Endothelial cell of umbilical vein (primary cell): ENCODE results near the gene HHIPL2. TPM values are rescaled to one million over a fixed set of nuclear protein-coding genes. Genes with fewer than 3 reads are reported as not detected.

ENCODE experiments used
- BruUV-seq: library from RNA; stranded (reverse); fragments of 400-500 nt; replicated peaks from 2 replicates; lab custom pipeline; 2021; lab: Mats Ljungman, UMichigan
- CTCF ChIA-PET: fragments of 300-600, 350-600 bp; sonication (Branson Sonifier 250); formaldehyde crosslinking; loops from one replicate; lab custom pipeline; 2021; ENCODE audit warnings: antibody characterized with exemption, inconsistent platforms; lab: Charles Lee
- POLR2A ChIA-PET: fragments of 300-600, 350-600 bp; sonication (Branson Sonifier 250); formaldehyde crosslinking; loops from one replicate; lab custom pipeline; 2021; ENCODE audit warnings: antibody characterized with exemption, inconsistent platforms; lab: Charles Lee
- DNase-seq: peaks from one replicate; pipeline ENCODE4 v3.0.0-alpha.2; 2011; ENCODE audit warnings: low read depth, low spot score
- FAIRE-seq: peaks from 2 replicates; lab custom pipeline; 2011; peaks lifted over from hg19 to GRCh38; lab: Jason Lieb, UNC
- H2AFZ ChIP-seq: 2 replicates; pipeline ENCODE4 v1.6.0; 2012; ENCODE audit warnings: low read depth, low read length, control low read depth, inconsistent platforms
- H3K27ac ChIP-seq: 2 replicates; pipeline ENCODE4 v1.5.1; 2011; ENCODE audit warnings: low read depth, mild to moderate bottlenecking, control low read depth, low read length, moderate library complexity; ENCODE audit not compliant: insufficient read depth
- H3K27me3 ChIP-seq, 2 experiments: 2 replicates each; pipeline versions ENCODE4 v1.6.0 to v1.6.1; 2011; ENCODE audit warnings: low read length in 2 of 2, mixed read lengths in 1 of 2; ENCODE audit not compliant: control insufficient read depth in 2 of 2, insufficient read depth in 2 of 2
- H3K36me3 ChIP-seq, 2 experiments: 2 replicates in 1 of 2; 3 replicates in 1 of 2; pipeline ENCODE4 v1.5.1; 2011; ENCODE audit warnings: low read length in 2 of 2, mild to moderate bottlenecking in 1 of 2, moderate library complexity in 1 of 2; ENCODE audit not compliant: control insufficient read depth in 2 of 2, insufficient read depth in 2 of 2; ENCODE audit errors: extremely low read depth in 1 of 2
- H3K4me1 ChIP-seq: 3 replicates; pipeline ENCODE4 v1.5.1; 2011; ENCODE audit warnings: mild to moderate bottlenecking, low read length; ENCODE audit not compliant: control insufficient read depth, insufficient read depth; ENCODE audit errors: extremely low read depth
- H3K4me2 ChIP-seq: 2 replicates; pipeline ENCODE4 v1.6.1; 2011; ENCODE audit warnings: low read length, control low read depth, mixed read lengths; ENCODE audit not compliant: insufficient read depth
- H3K4me3 ChIP-seq, 3 experiments: fragments of 200-600 bp in 1 of 3; sonication (generic), shearing (Covaris generic) in 1 of 3; replicated peaks in 1 of 3; 2 replicates each; pipeline ENCODE4 v1.5.1; 2011 to 2016; ENCODE audit warnings: control low read depth in 3 of 3, low read length in 3 of 3, mild to moderate bottlenecking in 2 of 3, inconsistent platforms in 1 of 3, low read depth in 1 of 3, moderate library complexity in 1 of 3; ENCODE audit not compliant: insufficient read depth in 1 of 3
- H3K79me2 ChIP-seq: 2 replicates; pipeline ENCODE4 v1.6.0; 2012; ENCODE audit warnings: low read length, inconsistent platforms; ENCODE audit not compliant: control insufficient read depth, insufficient read depth
- H3K9ac ChIP-seq: replicated peaks from 2 replicates; pipeline ENCODE3; 2011; ENCODE audit warnings: low read length, control low read depth; ENCODE audit not compliant: insufficient read depth; ENCODE audit errors: extremely low read depth
- H3K9me1 ChIP-seq: replicated peaks from 3 replicates; pipeline ENCODE4 v1.6.0; 2011; ENCODE audit warnings: mild to moderate bottlenecking, low read length; ENCODE audit not compliant: control insufficient read depth, insufficient read depth; ENCODE audit errors: extremely low read depth
- H3K9me3 ChIP-seq: replicated peaks from 2 replicates; pipeline ENCODE4 v1.5.1; 2012; ENCODE audit warnings: low read length, inconsistent platforms; ENCODE audit not compliant: control insufficient read depth, insufficient read depth
- H4K20me1 ChIP-seq: replicated peaks from 2 replicates; pipeline ENCODE3; 2011; ENCODE audit warnings: mild to moderate bottlenecking, low read length; ENCODE audit not compliant: control insufficient read depth, insufficient read depth; ENCODE audit errors: extremely low read depth
- EZH2 ChIP-seq: IDR thresholded peaks from 2 replicates; pipeline ENCODE4 v1.6.1; 2012; ENCODE audit warnings: borderline replicate concordance, low read depth, mild to moderate bottlenecking, moderate library complexity, low read length, inconsistent platforms; ENCODE audit not compliant: severe bottlenecking
- FOS ChIP-seq: IDR thresholded peaks from 2 replicates; pipeline ENCODE4 v1.6.1; 2011; ENCODE audit warnings: mild to moderate bottlenecking, low read length, moderate library complexity, borderline replicate concordance; ENCODE audit not compliant: insufficient read depth
- GATA2 ChIP-seq: IDR thresholded peaks from 2 replicates; pipeline ENCODE4 v1.7.0; 2011; ENCODE audit warnings: low read depth, mild to moderate bottlenecking, moderate library complexity, mixed read lengths, low read length; ENCODE audit not compliant: insufficient read length, insufficient read depth
- JUN ChIP-seq: IDR thresholded peaks from 2 replicates; pipeline ENCODE4 v1.6.1; 2011; ENCODE audit warnings: borderline replicate concordance, low read depth; ENCODE audit not compliant: insufficient read length, insufficient read depth
- MYC ChIP-seq: IDR thresholded peaks from one replicate; pipeline ENCODE4 v1.6.1; 2011; ENCODE audit warnings: mild to moderate bottlenecking, low read depth, low read length
- POLR2A ChIP-seq: IDR thresholded peaks from 2 replicates; pipeline ENCODE4 v1.6.1; 2012; ENCODE audit warnings: low read depth, mild to moderate bottlenecking, control low read depth, low read length
- POLR2AphosphoS5 ChIP-seq: IDR thresholded peaks from 2 replicates; pipeline ENCODE4 v1.6.1; 2012; ENCODE audit warnings: low read depth, mild to moderate bottlenecking, control low read depth, low read length, moderate library complexity; ENCODE audit not compliant: insufficient read depth
- dilution Hi-C: fragments of 300-500 bp; cut with MboI; formaldehyde crosslinking; loops from one replicate; pipeline ENCODE4 v1.15.0; 2019; ENCODE audit warnings: low sequenced_read_pairs; ENCODE audit not compliant: extremely low pct_ligation_motif_present
- intact Hi-C: fragments of 100-400 bp; cut with micrococcal nuclease; formaldehyde crosslinking; loops from one replicate; pipeline ENCODE4 v1.10.0; 2022
- polyA plus RNA-seq, 4 experiments: library from polyadenylated mRNA; depleted of rRNA in 3 of 4; stranded (reverse) in 3 of 4; unstranded in 1 of 4; fragments of >200 nt; gene quantifications; 2 replicates each; pipeline versions ENCODE4 v1.2.1 to v1.2.3, GENCODE V29; 2011 to 2012; ENCODE audit warnings: missing spikeins in 1 of 4
- total RNA-seq: library from RNA; stranded (reverse); gene quantifications from 2 replicates; pipeline ENCODE4 v1.2.3, GENCODE V29; 2021
- TF ChIP-seq, protein P1 (sequence below): IDR thresholded peaks from 2 replicates; pipeline ENCODE4 v1.6.1; 2011; ENCODE audit not compliant: insufficient read depth, insufficient read length
- TF ChIP-seq, protein P2 (sequence below), 2 donors: IDR thresholded peaks; 1 replicate in 1 of 2; 2 replicates in 1 of 2; pipeline ENCODE4 v1.5.1; 2011; ENCODE audit warnings: low read length in 2 of 2, mild to moderate bottlenecking in 2 of 2, moderate library complexity in 2 of 2, control low read depth in 1 of 2, inconsistent platforms in 1 of 2, low read depth in 1 of 2; ENCODE audit not compliant: insufficient read depth in 1 of 2; ENCODE audit errors: extremely low read depth in 1 of 2

HHIPL2 gene
- total and polyA plus RNA-seq, 2 donors (not counting 3 experiments of a cell fraction or from before 2014, with no cell fraction given): 0.03 TPM; not detected in 1

DNA sequence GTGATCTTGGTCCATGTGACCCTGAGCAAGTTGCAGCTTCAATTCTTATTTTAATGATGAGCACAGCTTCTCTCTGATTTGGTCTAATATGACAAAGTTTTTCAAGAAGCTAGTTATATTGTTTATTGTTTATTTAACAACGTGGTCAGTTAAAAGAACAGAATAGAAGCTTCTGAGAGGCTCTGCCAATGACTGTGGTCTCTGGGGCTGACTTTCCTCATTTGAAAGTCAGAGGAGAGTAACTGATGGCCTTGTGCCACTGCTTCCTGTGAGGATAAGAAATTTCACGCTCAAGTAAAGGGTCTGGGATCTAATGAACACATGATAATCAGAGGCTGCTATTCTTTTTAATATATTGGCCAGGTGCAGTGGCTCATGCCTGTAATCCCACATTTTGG lies 7.3 kb downstream of the HHIPL2 start:
- Histone ChIP-seq H3K4me3 (no peak overlapping the region), H4K20me1 (no peaks in the 10 kb centered on the region), H3K9me1 (no peaks in the 10 kb centered on the region), H3K4me2 (no peak overlapping the region), H3K27me3 (no peaks in the 10 kb centered on the region), H3K79me2 (no peaks in the 10 kb centered on the region), H3K9me3 (no peaks in the 10 kb centered on the region), H3K4me1 (no peaks in the 10 kb centered on the region), H3K36me3 (no peaks in the 10 kb centered on the region), H3K9ac (no peak overlapping the region), H2AFZ (no peak overlapping the region), H3K27ac (no peak overlapping the region)
- ChIA-PET POLR2A (no interaction called here), CTCF (interaction anchor here (1.0 kb wide), 1 partner anchor 94 kb away, joined by 3 read pairs; no protein-coding TSS in a partner anchor)
- DNase-seq (no peak), FAIRE-seq (no peak)
- TF ChIP-seq FOS: no peak
- no peak for TF ChIP-seq EZH2
- no peak for TF ChIP-seq JUN
- TF ChIP-seq, protein P1, sequence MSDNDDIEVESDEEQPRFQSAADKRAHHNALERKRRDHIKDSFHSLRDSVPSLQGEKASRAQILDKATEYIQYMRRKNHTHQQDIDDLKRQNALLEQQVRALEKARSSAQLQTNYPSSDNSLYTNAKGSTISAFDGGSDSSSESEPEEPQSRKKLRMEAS: no peak
- no peak for TF ChIP-seq GATA2
- TF ChIP-seq, protein P2, sequence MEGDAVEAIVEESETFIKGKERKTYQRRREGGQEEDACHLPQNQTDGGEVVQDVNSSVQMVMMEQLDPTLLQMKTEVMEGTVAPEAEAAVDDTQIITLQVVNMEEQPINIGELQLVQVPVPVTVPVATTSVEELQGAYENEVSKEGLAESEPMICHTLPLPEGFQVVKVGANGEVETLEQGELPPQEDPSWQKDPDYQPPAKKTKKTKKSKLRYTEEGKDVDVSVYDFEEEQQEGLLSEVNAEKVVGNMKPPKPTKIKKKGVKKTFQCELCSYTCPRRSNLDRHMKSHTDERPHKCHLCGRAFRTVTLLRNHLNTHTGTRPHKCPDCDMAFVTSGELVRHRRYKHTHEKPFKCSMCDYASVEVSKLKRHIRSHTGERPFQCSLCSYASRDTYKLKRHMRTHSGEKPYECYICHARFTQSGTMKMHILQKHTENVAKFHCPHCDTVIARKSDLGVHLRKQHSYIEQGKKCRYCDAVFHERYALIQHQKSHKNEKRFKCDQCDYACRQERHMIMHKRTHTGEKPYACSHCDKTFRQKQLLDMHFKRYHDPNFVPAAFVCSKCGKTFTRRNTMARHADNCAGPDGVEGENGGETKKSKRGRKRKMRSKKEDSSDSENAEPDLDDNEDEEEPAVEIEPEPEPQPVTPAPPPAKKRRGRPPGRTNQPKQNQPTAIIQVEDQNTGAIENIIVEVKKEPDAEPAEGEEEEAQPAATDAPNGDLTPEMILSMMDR (IDR thresholded peaks at IDR 0.05; ENCODE audit: extremely low read depth in 1 of 2, insufficient read depth in 1 of 2, low read depth in 1 of 2, low read length in 2 of 2): no peak
- TF ChIP-seq POLR2A: no peak
- no peak for TF ChIP-seq MYC
- TF ChIP-seq POLR2AphosphoS5: no peak
- no TSS peak for BruUV-seq
- dilution Hi-C loops: no loop called here
- intact Hi-C loops: no loop called here
